Vagina (tissue), 2 donors: ENCODE results near the gene TSPYL4.

Experiments used
- CTCF ChIP-seq, 3 experiments: fragments of 450-650 bp in 2 of 3; fragments of 200-600 bp in 1 of 3; sonication (generic) in 1 of 3; IDR thresholded peaks; one replicate each; pipeline ENCODE4 v1.5.1; 2017 to 2019; ENCODE audit warnings: antibody characterized with exemption in 3 of 3, mild to moderate bottlenecking in 2 of 3, moderate library complexity in 2 of 3
- POLR2A ChIP-seq, 2 donors: fragments of 450-650 bp; IDR thresholded peaks; one replicate each; pipeline ENCODE4 v1.6.1; 2017; ENCODE audit warnings: antibody characterized with exemption in 2 of 2, mild to moderate bottlenecking in 2 of 2, moderate library complexity in 2 of 2
- POLR2AphosphoS5 ChIP-seq, 2 donors: sonication (generic); formaldehyde crosslinking; IDR thresholded peaks; one replicate each; pipeline ENCODE4 v1.9.0; 2017; ENCODE audit warnings: antibody characterized with exemption in 2 of 2, mild to moderate bottlenecking in 2 of 2, low read depth in 1 of 2; ENCODE audit not compliant: insufficient read depth in 1 of 2

GRCh38 chr6:116290799-116291198 lies 36.9 kb upstream of the TSPYL4 start:
- TF ChIP-seq POLR2A (IDR thresholded peaks at IDR 0.05) (no peak), CTCF (IDR thresholded peaks at IDR 0.05) (no peak), POLR2AphosphoS5 (IDR thresholded peaks at IDR 0.05; ENCODE audit: insufficient read depth in 1 of 2, low read depth in 1 of 2) (no peak)
